Suppressor macrophage treated with lipopolysaccharide for 1 hour (primary cell): ENCODE results near the gene DOCK10.
A peak's percentile ranks its signal among the peaks of the same experiment; 100 is the strongest.

Source experiments
- DNase-seq, 3 donors: peaks; one replicate each; pipeline ENCODE4 v3.0.0-alpha.2; 2020 to 2022

Gene DOCK10

GRCh38 chr2:225009768-225010167 lies 32.5 kb downstream of the DOCK10 start:
- DNase-seq = no peak

GRCh38 chr2:225008935-225009334 lies 33.3 kb downstream of the DOCK10 start:
- peak in 1 of 3 donors; percentile 14 for DNase-seq

DNA sequence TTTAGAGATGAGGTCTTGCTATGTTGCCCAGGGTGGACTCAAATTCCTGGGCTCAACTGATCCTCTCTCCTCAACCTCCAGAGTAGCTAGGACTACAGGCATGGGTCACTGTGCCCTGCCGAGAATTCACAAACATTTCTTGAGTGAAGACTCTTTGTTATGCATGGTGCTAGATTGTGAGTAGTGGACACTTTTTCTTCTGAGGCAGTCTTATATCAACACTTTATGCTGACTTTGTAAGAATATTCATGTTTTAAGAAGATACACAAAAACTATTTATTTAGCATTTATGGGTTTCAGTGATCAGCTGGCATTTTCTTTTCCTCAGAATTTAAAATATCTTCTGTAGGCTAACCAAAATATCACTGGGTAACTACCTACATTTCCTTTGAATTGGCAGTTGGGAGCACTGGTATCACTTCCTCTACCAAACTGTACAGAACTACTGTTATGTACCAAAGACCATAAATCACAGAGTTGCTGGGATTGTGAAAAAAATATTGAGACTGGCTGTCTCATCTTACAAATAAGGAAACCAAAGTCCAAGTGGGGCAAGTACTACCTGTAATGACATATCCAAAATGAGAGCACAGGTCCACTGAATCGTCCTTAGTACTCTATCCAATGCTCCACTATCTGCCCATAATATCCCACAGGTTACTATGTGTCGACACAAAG lies 34.0 kb downstream of the DOCK10 start:
- peak; percentile 20 to 51 (median 45) for DNase-seq

DNA sequence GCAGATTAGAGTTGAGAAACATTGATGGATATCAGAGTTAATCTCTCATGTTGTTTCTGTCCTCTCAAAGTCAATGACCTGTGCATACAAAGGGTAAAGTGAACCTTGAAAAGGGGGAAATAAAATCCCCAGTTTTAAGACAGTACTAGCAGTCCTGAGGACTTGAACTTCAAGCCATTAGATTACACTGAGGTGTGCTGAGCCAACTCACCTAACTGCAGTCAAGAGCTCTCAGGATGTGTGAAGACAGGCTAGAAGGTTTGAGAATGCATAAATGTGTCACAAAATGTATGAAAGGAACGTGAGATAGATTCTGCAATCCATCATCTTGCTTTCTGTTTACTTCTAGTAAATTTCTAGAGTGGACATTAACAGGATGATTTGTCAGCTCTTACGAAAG lies 35.5 kb downstream of the DOCK10 start:
- DNase-seq = no peak

GRCh38 chr2:225004597-225004996 lies 37.7 kb downstream of the DOCK10 start:
- DNase-seq = no peak

DNA sequence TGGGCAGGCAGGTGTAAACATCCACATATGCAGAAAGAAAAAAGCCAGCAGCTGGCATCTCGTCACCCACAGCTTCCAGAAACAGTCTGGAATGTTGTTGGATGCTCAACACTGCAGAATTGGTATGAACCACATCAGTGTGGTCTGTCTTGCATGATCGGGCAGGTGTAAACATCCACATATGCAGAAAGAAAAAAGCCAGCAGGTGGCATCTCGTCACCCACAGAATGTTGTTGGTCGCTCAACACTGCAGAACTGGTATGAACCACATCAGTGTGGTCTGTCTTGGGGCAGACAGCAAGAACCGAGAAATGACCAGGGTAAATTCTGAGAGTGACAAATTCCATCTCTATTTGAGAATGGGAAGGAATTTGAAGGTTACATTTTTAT lies 39.6 kb downstream of the DOCK10 start:
- DNase-seq = no peak

GRCh38 chr2:225002039-225002655 lies 40.1 kb downstream of the DOCK10 start:
- peak; percentile 80 to 89 (median 83) for DNase-seq

DNA sequence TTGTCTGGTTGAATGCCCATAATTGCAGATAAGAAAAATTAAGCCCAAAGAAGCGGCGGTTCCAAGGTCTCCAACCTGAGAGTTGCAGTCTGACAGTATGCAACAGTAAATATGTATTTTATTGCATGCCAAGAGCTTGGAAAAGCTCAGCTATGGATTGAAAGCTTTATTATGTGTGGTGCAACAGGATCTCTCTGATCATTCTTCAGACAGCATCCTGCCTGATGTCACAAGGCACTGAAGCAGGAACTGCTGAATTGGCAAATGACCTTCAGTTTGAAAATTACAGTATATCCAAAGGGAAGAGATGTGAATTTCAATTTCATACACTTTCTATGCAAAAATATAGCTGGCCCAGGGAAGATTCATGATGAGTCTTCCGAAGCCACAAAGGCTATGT lies 42.5 kb downstream of the DOCK10 start:
- DNase-seq = peak; percentile 24 to 52 (median 38)

- DNase-seq = no peak
Measured at GRCh38 chr2:224999321-224999720, 42.9 kb downstream of the DOCK10 start.

GRCh38 chr2:224997802-224998201 lies 44.5 kb downstream of the DOCK10 start:
- no peak for DNase-seq

DNA sequence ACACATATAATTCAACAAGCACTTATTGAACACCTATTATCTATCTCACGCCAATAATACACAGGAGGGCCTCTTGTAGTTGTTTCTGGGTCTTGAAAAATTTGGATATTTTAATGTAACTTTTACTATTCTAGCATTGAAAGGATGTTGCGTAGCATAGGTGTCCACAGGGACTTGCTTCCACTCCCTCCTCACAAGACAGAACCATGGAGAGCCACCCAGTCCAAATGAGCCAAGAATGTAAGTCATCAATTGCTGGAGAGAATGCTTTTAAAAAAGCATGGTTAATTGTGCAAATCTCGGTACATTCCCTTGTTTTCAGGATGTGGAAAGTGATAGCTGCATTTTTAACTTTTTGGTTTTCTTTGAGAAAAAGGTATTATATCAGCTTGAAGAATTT lies 46.8 kb downstream of the DOCK10 start:
- DNase-seq = no peak

- peak in 2 of 3 donors; percentile 35 for DNase-seq
Measured at GRCh38 chr2:224994242-224994823, 47.9 kb downstream of the DOCK10 start.

- no peak for DNase-seq
Measured at GRCh38 chr2:224990710-224991109, 51.6 kb downstream of the DOCK10 start.

GRCh38 chr2:224987733-224988132 lies 54.5 kb downstream of the DOCK10 start:
- no peak for DNase-seq

DNA sequence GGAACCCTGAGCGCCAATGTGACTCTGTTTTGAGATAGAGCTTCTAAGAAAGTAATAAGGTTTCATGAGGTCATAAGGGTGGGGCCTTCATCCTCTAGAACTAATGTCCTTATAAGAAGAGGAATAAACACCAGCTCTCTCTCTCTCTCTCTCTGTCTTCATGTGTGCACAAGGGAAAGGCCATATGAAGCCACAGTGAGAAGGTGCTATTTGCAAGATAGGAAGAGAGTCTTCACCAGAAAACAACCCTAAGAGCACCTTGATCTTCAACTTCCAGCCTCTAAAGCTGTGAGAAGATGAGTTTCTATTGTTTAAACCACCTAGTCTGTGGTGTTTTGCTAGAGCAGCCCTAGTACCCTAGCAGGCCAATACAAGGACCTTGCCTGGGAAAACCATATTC lies 55.8 kb downstream of the DOCK10 start:
- no peak for DNase-seq

- no peak for DNase-seq
Measured at GRCh38 chr2:224984637-224985036, 57.6 kb downstream of the DOCK10 start.

- no peak for DNase-seq
Measured at GRCh38 chr2:224983712-224984554, 58.3 kb downstream of the DOCK10 start.

GRCh38 chr2:224982910-224983711 lies 59.2 kb downstream of the DOCK10 start:
- peak in 2 of 3 donors; percentile 32 to 41 for DNase-seq

DNA sequence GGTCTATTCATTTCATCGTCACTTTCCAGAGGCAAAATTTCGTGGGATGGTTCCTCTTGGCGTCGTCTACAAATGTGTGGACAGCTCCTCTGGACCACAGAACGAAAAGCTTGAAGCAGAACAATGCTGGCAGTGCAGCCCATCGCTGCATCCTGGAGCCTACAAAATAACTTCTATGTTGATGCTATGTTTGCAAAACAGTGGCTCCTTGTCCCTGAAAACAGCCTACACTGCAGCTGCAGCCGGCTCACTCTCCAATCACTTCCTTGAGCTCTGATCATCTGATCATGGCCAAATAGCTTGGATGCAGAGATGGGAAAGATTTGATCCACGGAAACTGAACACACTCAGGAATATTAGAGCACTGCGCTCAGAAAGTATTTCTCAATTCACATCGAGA lies 60.0 kb downstream of the DOCK10 start:
- no peak for DNase-seq

DNA sequence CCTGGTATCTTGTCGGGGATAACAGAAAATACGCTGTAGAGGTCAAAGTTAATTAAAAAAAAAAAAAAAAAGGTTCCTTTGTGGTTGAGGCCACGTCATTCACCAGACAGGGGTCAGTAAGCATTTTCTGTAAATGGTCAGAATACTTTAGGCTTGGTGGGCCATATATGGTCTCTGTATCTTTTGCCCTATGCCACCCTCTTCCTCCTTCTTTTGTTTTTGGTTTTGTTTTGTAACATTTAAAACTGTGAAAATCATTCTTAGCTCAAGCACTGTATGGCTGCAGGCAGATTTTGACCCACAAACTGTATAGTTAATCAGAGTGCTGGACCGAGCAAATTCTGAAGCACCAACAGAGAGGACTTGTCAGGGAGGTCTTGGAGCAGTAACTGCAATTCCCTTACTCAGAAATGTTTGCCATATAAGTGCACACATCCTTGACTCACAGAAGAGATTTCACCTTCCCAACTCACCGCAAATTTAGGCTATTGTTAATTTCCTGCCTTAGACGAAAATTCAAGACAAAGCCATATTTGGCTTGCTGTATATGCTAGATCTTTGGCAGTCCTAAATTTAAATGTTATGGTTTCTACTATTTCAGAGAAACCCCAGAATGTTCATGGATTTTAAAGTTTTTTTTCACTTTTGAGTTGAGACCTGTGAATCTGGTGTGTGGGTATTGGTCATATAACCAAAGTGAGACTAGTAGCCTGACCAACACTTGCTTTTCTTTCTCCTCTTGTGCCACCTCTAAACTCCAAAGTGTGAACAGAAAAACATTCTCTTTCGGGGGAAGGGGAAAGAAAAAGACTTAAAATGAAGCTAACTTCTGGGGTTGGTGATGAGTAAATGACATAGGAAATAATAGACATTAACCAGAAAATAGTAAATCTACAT lies 65.4 kb downstream of the DOCK10 start:
- no peak for DNase-seq

- DNase-seq = no peak
Measured at GRCh38 chr2:224975761-224976160, 66.5 kb downstream of the DOCK10 start.
